ENCODE results near the gene CRIP3. TPM values are rescaled to one million over a fixed set of nuclear protein-coding genes. Genes with fewer than 3 reads are reported as not detected.

Gene CRIP3
- total RNA-seq, 4 donors from 2014 or later, result 0.45 to 0.93 TPM; not detected in 2

- Histone ChIP-seq H3K27ac (no peak overlapping the region), H3K27me3 (no peaks in the 10 kb centered on the region), H3K9me3 (no peaks in the 10 kb centered on the region), H3K36me3 (peaks cover 47 to 55% of the 10 kb centered on the region in 2 donors), H3K4me1 (no peaks in the 10 kb centered on the region), H3K4me3 (replicated peaks in 1 of 3) (no peak overlapping the region)
- DNase-seq, result no peak
- 99 to 100% methylated on average over 4 of the region's 4 CpGs for WGBS, 2 donors
- no peak for TF ChIP-seq POLR2A (IDR thresholded peaks at IDR 0.05)
- no peak for TF ChIP-seq CTCF (IDR thresholded peaks at IDR 0.05)
- intact Hi-C loops (cut with DNase I), result loop anchor here (5.0 kb wide), 1 partner anchor 77 kb away; no protein-coding TSS in a partner anchor
These were observed 30.5 kb upstream of the CRIP3 start for GRCh38 chr6:43339168-43339567.

- DNase-seq, result no peak
- Histone ChIP-seq H3K36me3 (peaks cover 43 to 51% of the 10 kb centered on the region in 2 donors), H3K27ac (no peak overlapping the region), H3K4me3 (replicated peaks in 1 of 3) (no peak overlapping the region), H3K9me3 (no peaks in the 10 kb centered on the region), H3K27me3 (no peaks in the 10 kb centered on the region), H3K4me1 (no peaks in the 10 kb centered on the region)
- intact Hi-C loops (cut with DNase I), result loop anchor here (5.0 kb wide), 1 partner anchor 76 kb away; no protein-coding TSS in a partner anchor
- TF ChIP-seq POLR2A (IDR thresholded peaks at IDR 0.05) (no peak), CTCF (IDR thresholded peaks at IDR 0.05) (no peak)
These were observed 29.6 kb upstream of the CRIP3 start for GRCh38 chr6:43338243-43338642.

GRCh38 chr6:43336382-43336781 lies 27.8 kb upstream of the CRIP3 start:
- intact Hi-C loops (cut with DNase I), result loop anchor here (5.0 kb wide), 1 partner anchor 74 kb away; no protein-coding TSS in a partner anchor
- DNase-seq, result no peak
- H3K27ac ChIP-seq, result no peak overlapping the region
- H3K4me3 ChIP-seq (replicated peaks in 1 of 3), result no peak overlapping the region
- no peaks in the 10 kb centered on the region for H3K9me3 ChIP-seq
- TF ChIP-seq CTCF (IDR thresholded peaks at IDR 0.05) (no peak), POLR2A (IDR thresholded peaks at IDR 0.05) (no peak)
- WGBS, 2 donors, result 62 to 69% methylated on average over 3 of the region's 3 CpGs
- no peaks in the 10 kb centered on the region for H3K4me1 ChIP-seq
- no peaks in the 10 kb centered on the region for H3K27me3 ChIP-seq
- H3K36me3 ChIP-seq, result peaks cover 25 to 38% of the 10 kb centered on the region in 2 donors

DNA sequence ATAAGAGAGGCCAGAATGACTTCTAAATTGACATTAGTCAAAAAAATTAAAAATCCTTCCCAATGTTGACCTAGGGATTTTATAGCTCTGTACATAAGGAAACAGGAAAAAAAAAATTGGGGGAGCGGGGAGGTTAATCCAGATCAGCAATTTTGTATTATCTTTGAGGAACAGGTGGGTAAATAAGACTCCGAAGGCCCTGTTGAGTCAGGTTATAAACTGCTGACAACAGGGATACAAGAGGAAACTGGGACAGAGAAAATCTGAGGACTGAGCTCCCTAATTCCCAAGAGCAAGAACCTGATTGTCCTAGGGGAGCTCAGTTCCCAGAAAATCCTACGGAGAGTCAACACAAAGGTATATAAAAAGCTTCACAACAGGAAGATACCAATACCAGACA lies 26.8 kb upstream of the CRIP3 start:
- no peaks in the 10 kb centered on the region for H3K9me3 ChIP-seq
- 78 to 94% methylated on average over 3 of the region's 3 CpGs for WGBS, 2 donors
- no peak overlapping the region for H3K4me3 ChIP-seq (replicated peaks in 1 of 3)
- TF ChIP-seq POLR2A (IDR thresholded peaks at IDR 0.05), result no peak
- TF ChIP-seq CTCF (IDR thresholded peaks at IDR 0.05), result no peak
- intact Hi-C loops (cut with DNase I), result loop anchor here (5.0 kb wide), 1 partner anchor 73 kb away; no protein-coding TSS in a partner anchor
- peaks cover 18 to 28% of the 10 kb centered on the region in 2 donors for H3K36me3 ChIP-seq
- no peak for DNase-seq
- H3K27me3 ChIP-seq, result no peaks in the 10 kb centered on the region
- no peak overlapping the region for H3K27ac ChIP-seq
- no peaks in the 10 kb centered on the region for H3K4me1 ChIP-seq

GRCh38 chr6:43334466-43335095 lies 26.0 kb upstream of the CRIP3 start:
- TF ChIP-seq CTCF (IDR thresholded peaks at IDR 0.05) (peak; percentile 29 to 66 (median 45)), POLR2A (IDR thresholded peaks at IDR 0.05) (no peak)
- intact Hi-C loops (cut with DNase I), result loop anchor here (5.0 kb wide), 1 partner anchor 72 kb away; no protein-coding TSS in a partner anchor
- Histone ChIP-seq H3K27me3 (no peaks in the 10 kb centered on the region), H3K27ac (no peak overlapping the region), H3K4me1 (no peaks in the 10 kb centered on the region), H3K9me3 (no peaks in the 10 kb centered on the region), H3K36me3 (peaks cover 9 to 20% of the 10 kb centered on the region in 2 donors), H3K4me3 (replicated peaks in 1 of 3) (no peak overlapping the region)
- no peak for DNase-seq
- WGBS, 2 donors, result 29 to 35% methylated on average over 2 of the region's 2 CpGs
